ENCODE measurements around the gene C16orf96. TPM values are rescaled to one million over a fixed set of nuclear protein-coding genes. Genes with fewer than 3 reads are reported as not detected.

The C16orf96 gene
- polyA plus RNA-seq, 3 donors, result 0.08 to 0.26 (median 0.18) TPM

GRCh38 chr16:4524571-4524970 lies 31.6 kb upstream of the C16orf96 start:
- no peak for DNase-seq (ENCODE audit: low read depth in 3 of 3, low spot score in 2 of 3)

- no peak for DNase-seq (ENCODE audit: low read depth in 3 of 3, low spot score in 2 of 3)
Measured at GRCh38 chr16:4525069-4525468, 31.1 kb upstream of the C16orf96 start.

- DNase-seq (ENCODE audit: low read depth in 3 of 3, low spot score in 2 of 3), result no peak
Measured at GRCh38 chr16:4525634-4526277, 30.4 kb upstream of the C16orf96 start.

GRCh38 chr16:4529085-4530060 lies 26.8 kb upstream of the C16orf96 start:
- DNase-seq (ENCODE audit: low read depth in 3 of 3, low spot score in 2 of 3), result no peak

GRCh38 chr16:4531811-4532210 lies 24.3 kb upstream of the C16orf96 start:
- no peak for DNase-seq (ENCODE audit: low read depth in 3 of 3, low spot score in 2 of 3)

GRCh38 chr16:4532238-4532637 lies 23.9 kb upstream of the C16orf96 start:
- DNase-seq (ENCODE audit: low read depth in 3 of 3, low spot score in 2 of 3), result no peak

GRCh38 chr16:4533490-4533889 lies 22.6 kb upstream of the C16orf96 start:
- DNase-seq (ENCODE audit: low read depth in 3 of 3, low spot score in 2 of 3), result no peak

GRCh38 chr16:4534151-4534790 lies 21.9 kb upstream of the C16orf96 start:
- DNase-seq (ENCODE audit: low read depth in 3 of 3, low spot score in 2 of 3), result no peak

- no peak for DNase-seq (ENCODE audit: low read depth in 3 of 3, low spot score in 2 of 3)
Measured at GRCh38 chr16:4535627-4536108, 20.5 kb upstream of the C16orf96 start.

- no peak for DNase-seq (ENCODE audit: low read depth in 3 of 3, low spot score in 2 of 3)
Measured at GRCh38 chr16:4536391-4537106, 19.6 kb upstream of the C16orf96 start.

- no peak for DNase-seq (ENCODE audit: low read depth in 3 of 3, low spot score in 2 of 3)
Measured at GRCh38 chr16:4537376-4538343, 18.5 kb upstream of the C16orf96 start.

GRCh38 chr16:4538350-4539235 lies 17.5 kb upstream of the C16orf96 start, which contains the start of gene CDIP1:
Gene CDIP1 (minus strand): TSS chr16:4538773. CDS start chr16:4514130, 24,643 bp downstream.
- DNase-seq (ENCODE audit: low read depth in 3 of 3, low spot score in 2 of 3), result peak; percentile 82 to 89 (median 85)

GRCh38 chr16:4539716-4540284 lies 16.3 kb upstream of the C16orf96 start:
- DNase-seq (ENCODE audit: low read depth in 3 of 3, low spot score in 2 of 3), result no peak

- no peak for DNase-seq (ENCODE audit: low read depth in 3 of 3, low spot score in 2 of 3)
Measured at GRCh38 chr16:4544473-4544872, 11.7 kb upstream of the C16orf96 start.

GRCh38 chr16:4548124-4548523 lies 8.0 kb upstream of the C16orf96 start:
- no peak for DNase-seq (ENCODE audit: low read depth in 3 of 3, low spot score in 2 of 3)

- DNase-seq (ENCODE audit: low read depth in 3 of 3, low spot score in 2 of 3), result no peak
Measured at GRCh38 chr16:4550591-4550990, 5.5 kb upstream of the C16orf96 start.

GRCh38 chr16:4552541-4552940 lies 3.6 kb upstream of the C16orf96 start:
- no peak for DNase-seq (ENCODE audit: low read depth in 3 of 3, low spot score in 2 of 3)

- DNase-seq (ENCODE audit: low read depth in 3 of 3, low spot score in 2 of 3), result no peak
Measured at GRCh38 chr16:4556580-4556979, 440 bp downstream of the C16orf96 start.

Measured in right renal cortex interstitium (tissue), 3 donors.